NCI-H2196 (cell line): Measurements from ENCODE around the gene EIF4B.
A peak's percentile ranks its signal among the peaks of the same experiment; 100 is the strongest.

ENCODE experiments used
- DNase-seq: peaks from one replicate; lab custom pipeline; 2025; ENCODE audit not compliant: unreplicated experiment; lab: John Stamatoyannopoulos, UW

The EIF4B gene

GRCh38 chr12:53044896-53045695 lies 38.8 kb downstream of the EIF4B start:
- DNase-seq: no peak

GRCh38 chr12:53045696-53046045 lies 39.4 kb downstream of the EIF4B start:
- no peak for DNase-seq

DNA sequence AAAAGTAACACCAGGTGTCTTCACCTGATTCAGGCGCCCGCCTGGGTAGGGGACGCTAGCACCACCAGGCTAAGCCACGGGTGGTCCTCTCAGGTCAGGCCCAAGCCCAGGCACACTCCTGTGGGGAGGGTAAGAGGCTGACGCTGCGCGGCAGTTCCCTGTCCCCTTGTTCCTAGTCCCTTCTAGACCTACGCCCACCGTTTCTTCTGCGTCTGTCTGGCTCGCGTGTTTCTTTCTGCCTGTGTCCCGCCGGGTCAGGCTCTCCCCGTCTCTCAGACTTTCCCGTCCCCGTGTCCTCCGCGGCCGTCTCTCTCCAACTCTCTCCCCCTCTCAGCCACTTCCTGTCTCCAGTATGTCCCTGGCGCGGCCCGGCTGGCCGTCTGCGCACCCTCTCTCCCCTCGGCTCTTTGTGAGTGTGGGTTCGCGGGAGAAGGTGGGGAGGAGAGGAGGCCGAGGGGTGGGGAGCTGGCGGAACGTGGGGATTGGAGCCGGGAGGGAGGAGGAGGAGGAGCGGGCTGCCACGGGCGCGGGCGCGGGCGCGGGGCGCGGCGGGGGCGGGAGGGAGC lies 40.5 kb downstream of the EIF4B start:
- DNase-seq: peak; percentile 91

DNA sequence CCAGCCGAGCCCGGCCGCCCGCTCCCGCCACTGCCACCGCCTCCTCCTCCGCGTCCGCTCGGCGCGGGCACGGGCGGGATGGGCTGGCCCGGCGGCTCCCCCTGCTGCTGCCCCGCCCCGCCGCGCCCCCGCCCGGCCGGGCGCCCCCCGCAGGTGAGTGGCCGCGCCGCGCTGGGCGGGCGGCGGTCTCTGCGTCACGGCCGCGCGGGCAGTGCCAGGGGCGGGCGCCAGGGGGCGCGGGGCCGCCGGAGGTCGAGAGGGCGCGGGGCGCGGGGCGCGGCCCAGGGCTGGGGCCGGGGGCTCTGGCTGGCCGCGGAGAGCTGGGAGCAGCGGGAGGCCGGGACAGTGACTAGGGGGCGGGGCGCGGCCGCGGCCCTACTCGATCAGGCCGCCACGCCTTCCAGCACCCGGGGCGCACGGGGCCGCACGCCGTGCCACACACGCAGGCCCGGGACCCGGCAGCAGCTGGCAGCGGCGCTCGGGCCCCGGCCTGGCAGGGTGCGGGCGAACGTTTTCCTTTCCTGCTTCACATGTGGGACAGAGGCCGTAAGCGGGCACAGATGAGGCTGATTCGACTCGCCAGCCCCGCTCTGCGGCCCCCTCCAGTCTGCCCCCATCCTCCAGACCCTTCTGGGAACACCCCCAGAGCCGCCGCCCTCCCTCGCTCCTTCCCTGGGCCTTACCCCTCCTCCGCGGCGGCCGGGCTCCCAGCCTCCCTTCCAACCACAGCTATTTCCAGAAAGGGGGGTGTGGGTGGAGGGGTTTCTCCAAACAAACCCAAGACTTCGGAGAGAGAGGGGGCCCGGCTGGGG lies 41.2 kb downstream of the EIF4B start:
- peak; percentile 91 for DNase-seq

GRCh38 chr12:53048033-53048779 lies 42.0 kb downstream of the EIF4B start:
- DNase-seq: peak; percentile 53

DNA sequence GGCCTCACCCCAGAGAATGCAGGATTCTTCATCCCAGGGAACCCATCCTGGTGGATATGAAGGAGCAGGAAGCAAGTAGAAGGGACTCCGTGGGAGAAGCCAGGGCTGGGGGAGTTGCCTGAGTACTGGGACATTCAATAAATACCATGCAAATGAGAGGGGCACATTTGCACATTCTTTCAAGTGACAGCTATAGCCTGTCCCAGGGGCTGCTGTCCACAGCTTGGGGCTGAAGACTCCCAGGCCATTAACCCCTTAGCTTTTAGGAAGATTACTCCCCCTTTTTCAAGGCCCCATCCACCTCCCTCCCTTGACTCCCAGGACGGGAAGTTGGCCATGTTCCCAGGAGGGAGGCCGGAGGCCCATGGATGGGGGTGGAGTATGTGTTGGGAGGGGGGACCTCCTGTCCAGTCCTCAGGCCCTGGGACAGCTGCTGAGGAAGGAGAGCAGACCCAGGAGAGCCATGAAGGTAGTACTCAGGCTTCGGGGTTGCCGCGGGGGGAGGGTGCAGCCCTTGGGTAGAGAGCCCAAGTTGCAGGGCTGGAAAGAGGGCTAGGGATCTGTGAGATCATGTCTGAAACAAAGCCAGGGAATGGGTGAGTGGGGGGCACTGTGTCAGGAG lies 42.6 kb downstream of the EIF4B start:
- no peak for DNase-seq

DNA sequence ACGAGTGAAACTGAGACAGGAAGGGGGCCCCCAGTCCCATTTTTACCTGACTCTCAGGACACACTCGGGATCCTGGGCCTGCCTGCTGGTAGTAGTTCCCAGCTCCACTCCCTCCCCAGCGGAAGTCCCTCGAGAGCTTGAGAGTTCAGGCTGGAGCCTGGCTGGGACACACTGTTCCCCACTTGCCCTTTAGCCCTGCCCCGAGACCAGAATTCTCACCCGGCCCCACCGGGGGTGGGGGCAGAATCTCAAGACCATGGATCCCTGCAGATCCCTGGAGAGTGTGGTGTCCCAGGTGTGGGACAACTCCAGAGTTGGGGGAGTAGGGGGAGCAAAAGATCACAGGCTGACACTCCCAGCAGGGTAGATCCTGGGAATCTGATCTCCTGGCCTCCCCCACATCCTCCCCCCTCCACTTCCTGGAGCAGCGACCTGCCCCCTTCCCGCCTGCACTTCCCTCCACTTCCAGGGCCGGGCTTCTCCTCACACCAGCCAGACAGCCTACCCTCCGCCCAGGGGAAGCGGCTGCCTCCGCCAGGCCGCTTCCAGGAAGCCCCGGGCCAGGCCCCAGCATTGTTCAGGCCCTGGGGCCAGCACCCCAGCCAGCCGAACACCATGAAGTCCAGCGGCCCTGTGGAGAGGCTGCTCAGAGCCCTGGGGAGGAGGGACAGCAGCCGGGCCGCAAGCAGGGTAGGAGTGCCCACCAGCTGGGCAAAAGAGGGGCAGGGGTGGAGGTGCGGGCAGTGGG lies 43.5 kb downstream of the EIF4B start, which contains the start of gene TNS2:
Gene TNS2, plus strand, starts transcription at position 495 of the 748 bp plus-strand sequence. Its CDS starts 121 bp downstream, at position 616.
- no peak for DNase-seq

DNA sequence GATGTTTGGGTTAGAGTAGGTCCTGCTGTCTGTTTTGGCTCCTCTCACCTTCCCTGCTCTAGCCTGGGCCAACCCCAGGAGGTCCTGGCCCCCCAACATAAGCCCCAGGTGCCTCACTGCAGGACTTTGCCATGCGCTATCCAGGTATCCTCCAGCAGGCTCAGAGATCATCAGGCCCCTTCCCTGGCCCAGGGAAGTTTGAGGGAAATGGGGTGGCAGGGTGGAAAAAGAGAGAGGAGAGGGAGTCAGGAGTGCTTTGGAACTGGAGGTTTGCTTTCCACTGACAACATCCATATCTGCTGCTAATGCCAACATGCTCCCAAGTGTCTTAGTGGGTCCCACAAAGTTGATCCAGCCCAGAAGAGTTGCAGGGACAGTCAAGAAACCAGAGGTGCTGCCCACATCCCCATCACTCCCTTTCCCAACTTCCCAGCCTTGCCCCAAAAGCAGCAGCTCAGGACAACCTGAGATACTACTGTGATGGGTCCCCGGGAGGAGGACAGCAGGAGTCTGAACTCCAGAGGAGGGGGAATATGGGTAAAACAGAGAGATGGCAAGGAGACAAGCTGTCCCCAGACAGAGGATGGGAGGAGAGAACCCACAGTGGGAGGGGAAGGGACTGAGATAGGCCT lies 44.3 kb downstream of the EIF4B start:
- no peak for DNase-seq

DNA sequence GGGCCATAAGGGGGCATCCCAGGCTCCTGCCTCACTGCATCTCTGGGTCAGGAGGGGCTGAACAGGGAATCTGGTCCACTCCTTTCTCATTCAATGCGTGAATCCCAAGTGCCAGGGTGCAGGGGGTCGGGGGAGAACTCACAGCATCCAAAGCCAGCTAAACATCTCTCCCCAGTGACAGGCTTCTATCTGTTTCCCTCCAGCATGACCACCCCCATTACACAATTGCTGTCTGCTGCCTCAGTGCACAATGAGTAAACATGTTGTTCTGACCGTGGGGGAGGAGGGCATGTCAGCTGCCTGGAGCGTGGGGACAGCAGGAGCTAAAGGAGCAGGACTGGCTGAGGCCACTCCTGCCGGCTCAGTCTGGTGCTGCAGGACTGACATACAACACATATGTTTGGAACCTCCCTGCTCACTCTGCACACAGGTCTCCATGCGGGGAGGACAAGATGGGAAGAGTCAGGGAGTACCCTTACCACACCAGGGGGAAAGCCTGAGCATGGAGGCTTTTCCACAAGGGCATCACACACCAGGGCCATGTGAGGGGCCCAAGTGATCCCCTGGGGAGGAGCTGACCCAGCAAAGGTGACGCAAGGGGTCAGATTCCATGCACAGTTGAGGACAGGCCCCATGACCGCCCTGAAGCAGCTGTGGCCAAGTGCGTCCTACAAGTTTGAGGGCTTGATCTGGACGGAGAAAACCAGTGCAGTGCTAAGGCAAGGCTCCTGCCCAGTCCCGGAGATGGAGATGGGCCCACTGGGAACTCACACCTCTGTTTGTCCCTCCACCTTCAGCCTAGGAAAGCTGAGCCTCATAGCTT lies 45.0 kb downstream of the EIF4B start:
- no peak for DNase-seq

GRCh38 chr12:53051881-53052412 lies 45.7 kb downstream of the EIF4B start:
- no peak for DNase-seq

GRCh38 chr12:53052419-53053217 lies 46.4 kb downstream of the EIF4B start:
- DNase-seq: peak; percentile 64

GRCh38 chr12:53053218-53054111 lies 47.2 kb downstream of the EIF4B start:
- DNase-seq: peak; percentile 79

GRCh38 chr12:53054112-53054878 lies 48.0 kb downstream of the EIF4B start:
- peak; percentile 96 for DNase-seq

GRCh38 chr12:53055471-53056266 lies 49.4 kb downstream of the EIF4B start:
- no peak for DNase-seq

DNA sequence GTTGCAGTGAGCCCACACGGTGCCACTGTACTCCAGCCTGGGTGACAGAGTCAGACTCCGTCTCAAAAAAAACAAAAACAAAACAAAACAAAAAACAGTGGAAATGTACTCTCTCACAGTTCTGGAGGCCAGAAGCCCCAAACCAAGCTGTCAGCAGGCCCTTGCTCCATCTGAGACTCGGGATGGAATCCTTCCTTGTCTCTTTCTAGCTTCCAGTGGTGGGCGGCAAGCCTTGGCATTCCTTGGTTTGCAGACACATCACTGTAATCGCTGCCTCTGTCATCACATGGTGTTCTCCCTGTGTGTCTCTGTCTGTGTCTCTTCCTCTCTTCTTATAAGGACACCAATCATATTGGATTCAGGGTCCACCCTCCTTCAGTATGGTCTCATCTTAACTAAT lies 50.0 kb downstream of the EIF4B start:
- DNase-seq: no peak
